Measurements from ENCODE around the gene SYT1.

Gene SYT1

GRCh38 chr12:78966062-78966461 lies 101.5 kb downstream of the SYT1 start:
- CTCF ChIA-PET: no interaction called here
- TF ChIP-seq FOXM1 (IDR thresholded peaks at IDR 0.05; ENCODE audit: borderline replicate concordance): no peak
- no peak for TF ChIP-seq L3MBTL2 (conservative IDR thresholded peaks at IDR 0.05)
- TF ChIP-seq TARDBP (IDR thresholded peaks at IDR 0.05): no peak
- TF ChIP-seq FOXA1 (IDR thresholded peaks at IDR 0.05): no peak
- no peak for TF ChIP-seq FOXK2 (IDR thresholded peaks at IDR 0.05)
- no peak for DNase-seq (ENCODE audit: extremely low spot score)
- POLR2A ChIA-PET: no interaction called here

DNA sequence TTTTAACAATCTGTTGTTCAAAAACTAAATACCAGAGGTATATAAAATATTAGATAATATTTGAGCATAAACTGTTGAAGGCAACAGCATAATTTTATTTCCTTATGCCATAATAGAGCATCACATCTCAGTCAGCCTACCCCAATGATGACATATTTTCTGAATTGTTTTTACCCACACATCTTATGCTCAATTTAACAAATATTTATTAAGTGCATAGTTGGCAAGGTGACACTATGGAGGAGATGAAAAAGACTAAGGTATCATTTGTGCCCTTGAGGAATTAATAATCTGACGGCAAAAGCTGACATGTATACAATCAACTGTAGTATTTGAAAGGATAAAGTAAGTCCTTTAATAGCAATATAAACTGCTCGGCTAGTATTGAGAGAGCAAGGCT lies 102.4 kb downstream of the SYT1 start:
- DNase-seq (ENCODE audit: extremely low spot score): no peak
- POLR2A ChIA-PET: no interaction called here
- CTCF ChIA-PET: no interaction called here
- TF ChIP-seq ZNF384 (IDR thresholded peaks at IDR 0.05) (no peak), ELF4 (IDR thresholded peaks at IDR 0.05) (no peak), L3MBTL2 (conservative IDR thresholded peaks at IDR 0.05) (no peak), CTBP1 (IDR thresholded peaks at IDR 0.05; ENCODE audit: borderline replicate concordance) (no peak), BHLHE40 (IDR thresholded peaks at IDR 0.05; ENCODE audit: borderline replicate concordance) (no peak), TARDBP (IDR thresholded peaks at IDR 0.05) (no peak), SUZ12 (IDR thresholded peaks at IDR 0.05) (no peak), FOXM1 (IDR thresholded peaks at IDR 0.05; ENCODE audit: borderline replicate concordance) (no peak), HDGF (IDR thresholded peaks at IDR 0.05; ENCODE audit: borderline replicate concordance) (no peak), ARNT (IDR thresholded peaks at IDR 0.05) (no peak), LEF1 (IDR thresholded peaks at IDR 0.05; ENCODE audit: borderline replicate concordance) (no peak), PKNOX1 (IDR thresholded peaks at IDR 0.05) (no peak), FOXA1 (IDR thresholded peaks at IDR 0.05) (no peak), SP1 (IDR thresholded peaks at IDR 0.05) (no peak), NFRKB (IDR thresholded peaks at IDR 0.05) (no peak), FOXK2 (IDR thresholded peaks at IDR 0.05) (no peak)

- ChIA-PET POLR2A (no interaction called here), CTCF (no interaction called here)
- TF ChIP-seq ARNT (IDR thresholded peaks at IDR 0.05): no peak
- no peak for TF ChIP-seq BHLHE40 (IDR thresholded peaks at IDR 0.05; ENCODE audit: borderline replicate concordance)
- no peak for DNase-seq (ENCODE audit: extremely low spot score)
Measured at GRCh38 chr12:78968226-78968625, 103.7 kb downstream of the SYT1 start.

DNA sequence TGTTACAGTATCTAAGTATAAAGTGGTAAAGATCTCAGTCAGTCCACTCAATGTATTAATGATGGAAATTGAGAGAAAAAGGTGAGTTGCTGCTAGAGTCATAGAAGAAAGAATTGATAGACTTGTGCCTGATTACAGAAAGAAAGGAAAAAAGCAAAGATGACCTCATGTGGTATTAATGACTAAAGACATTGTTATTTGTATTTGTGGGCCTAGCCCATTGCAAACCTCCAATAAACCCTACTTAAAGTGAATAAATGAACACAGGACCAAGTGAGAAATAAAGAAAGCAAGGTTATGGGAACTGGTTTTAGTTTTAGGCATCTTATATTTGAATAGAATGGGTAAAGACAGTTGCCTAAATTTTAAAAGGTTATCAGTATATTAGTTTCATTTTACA lies 105.5 kb downstream of the SYT1 start:
- ChIA-PET POLR2A (no interaction called here), CTCF (interaction anchor here (0.5 kb wide), 1 partner anchor 10 kb away, joined by 5 read pairs; no protein-coding TSS in a partner anchor)
- TF ChIP-seq HDGF (IDR thresholded peaks at IDR 0.05; ENCODE audit: borderline replicate concordance): no peak
- TF ChIP-seq LEF1 (IDR thresholded peaks at IDR 0.05; ENCODE audit: borderline replicate concordance): no peak
- TF ChIP-seq ZNF384 (IDR thresholded peaks at IDR 0.05): no peak
- TF ChIP-seq FOXA1 (IDR thresholded peaks at IDR 0.05): no peak
- TF ChIP-seq ARNT (IDR thresholded peaks at IDR 0.05): no peak
- no peak for TF ChIP-seq FOXM1 (IDR thresholded peaks at IDR 0.05; ENCODE audit: borderline replicate concordance)
- no peak for TF ChIP-seq L3MBTL2 (conservative IDR thresholded peaks at IDR 0.05)
- TF ChIP-seq ELF4 (IDR thresholded peaks at IDR 0.05): no peak
- TF ChIP-seq CTBP1 (IDR thresholded peaks at IDR 0.05; ENCODE audit: borderline replicate concordance): no peak
- DNase-seq (ENCODE audit: extremely low spot score): no peak

GRCh38 chr12:78977304-78977867 lies 112.8 kb downstream of the SYT1 start:
- TF ChIP-seq SP1 (IDR thresholded peaks at IDR 0.05): no peak
- TF ChIP-seq ARNT (IDR thresholded peaks at IDR 0.05): no peak
- TF ChIP-seq NFRKB (IDR thresholded peaks at IDR 0.05): no peak
- no peak for TF ChIP-seq SUZ12 (IDR thresholded peaks at IDR 0.05)
- no peak for TF ChIP-seq HDGF (IDR thresholded peaks at IDR 0.05; ENCODE audit: borderline replicate concordance)
- no peak for TF ChIP-seq CTBP1 (IDR thresholded peaks at IDR 0.05; ENCODE audit: borderline replicate concordance)
- no peak for TF ChIP-seq ZNF384 (IDR thresholded peaks at IDR 0.05)
- no peak for TF ChIP-seq L3MBTL2 (conservative IDR thresholded peaks at IDR 0.05)
- no peak for TF ChIP-seq ELF4 (IDR thresholded peaks at IDR 0.05)
- no peak for DNase-seq (ENCODE audit: extremely low spot score)
- ChIA-PET CTCF (no interaction called here), POLR2A (no interaction called here)

GRCh38 chr12:78994168-78994791 lies 129.7 kb downstream of the SYT1 start:
- ChIA-PET POLR2A (no interaction called here), CTCF (no interaction called here)
- DNase-seq (ENCODE audit: extremely low spot score): no peak
- TF ChIP-seq FOXM1 (IDR thresholded peaks at IDR 0.05; ENCODE audit: borderline replicate concordance): no peak

- TF ChIP-seq LEF1 (IDR thresholded peaks at IDR 0.05; ENCODE audit: borderline replicate concordance): no peak
- no peak for TF ChIP-seq ZNF384 (IDR thresholded peaks at IDR 0.05)
- no peak for TF ChIP-seq TARDBP (IDR thresholded peaks at IDR 0.05)
- TF ChIP-seq FOXA1 (IDR thresholded peaks at IDR 0.05): no peak
- CTCF ChIA-PET: interaction anchor here (0.7 kb wide), 1 partner anchor 851 kb away, joined by 3 read pairs; no protein-coding TSS in a partner anchor
Measured at GRCh38 chr12:79000501-79000900, 135.9 kb downstream of the SYT1 start.

DNA sequence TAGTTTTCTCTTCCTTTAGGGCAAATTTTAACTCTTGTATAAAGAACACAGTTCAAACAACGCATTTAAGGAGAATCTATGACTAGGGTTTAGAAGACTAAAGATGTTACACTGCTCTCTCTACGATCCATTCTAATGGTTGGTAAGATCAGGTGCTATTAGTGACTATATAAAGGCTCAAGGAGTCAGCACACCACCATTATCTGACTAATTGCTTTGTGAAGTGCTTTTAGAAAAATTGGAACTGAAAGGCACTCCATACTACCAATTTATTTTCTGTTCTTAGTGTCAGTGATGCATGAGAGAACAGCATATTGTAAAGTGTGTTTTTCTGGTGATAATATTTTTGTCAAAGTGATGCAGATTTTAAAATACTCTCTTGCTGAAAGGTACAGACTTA lies 136.8 kb downstream of the SYT1 start:
- CTCF ChIA-PET: no interaction called here
- POLR2A ChIA-PET: no interaction called here
- DNase-seq (ENCODE audit: extremely low spot score): no peak
- TF ChIP-seq SUZ12 (IDR thresholded peaks at IDR 0.05) (no peak), HDGF (IDR thresholded peaks at IDR 0.05; ENCODE audit: borderline replicate concordance) (no peak), SP1 (IDR thresholded peaks at IDR 0.05) (no peak), NFRKB (IDR thresholded peaks at IDR 0.05) (no peak)

More at GRCh38 chr12:79000501-79000900, 135.9 kb downstream of the SYT1 start:
- no peak for DNase-seq (ENCODE audit: extremely low spot score)
- POLR2A ChIA-PET: no interaction called here
